GM19328 (cell line): ENCODE data around the gene CCS.
"Not testable (repeated sequence)": the region's sequence is repeated elsewhere in the genome, so short reads cannot be mapped to it uniquely, and the experiment has no call there.

Source experiments
- ATAC-seq: cut with Tn5 transposase; IDR thresholded peaks from one replicate; pipeline ENCODE4 v1.9.1; 2021; ENCODE audit warnings: mild to moderate bottlenecking, moderate library complexity; ENCODE audit not compliant: unreplicated experiment

Gene CCS, protein sequence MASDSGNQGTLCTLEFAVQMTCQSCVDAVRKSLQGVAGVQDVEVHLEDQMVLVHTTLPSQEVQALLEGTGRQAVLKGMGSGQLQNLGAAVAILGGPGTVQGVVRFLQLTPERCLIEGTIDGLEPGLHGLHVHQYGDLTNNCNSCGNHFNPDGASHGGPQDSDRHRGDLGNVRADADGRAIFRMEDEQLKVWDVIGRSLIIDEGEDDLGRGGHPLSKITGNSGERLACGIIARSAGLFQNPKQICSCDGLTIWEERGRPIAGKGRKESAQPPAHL

DNA sequence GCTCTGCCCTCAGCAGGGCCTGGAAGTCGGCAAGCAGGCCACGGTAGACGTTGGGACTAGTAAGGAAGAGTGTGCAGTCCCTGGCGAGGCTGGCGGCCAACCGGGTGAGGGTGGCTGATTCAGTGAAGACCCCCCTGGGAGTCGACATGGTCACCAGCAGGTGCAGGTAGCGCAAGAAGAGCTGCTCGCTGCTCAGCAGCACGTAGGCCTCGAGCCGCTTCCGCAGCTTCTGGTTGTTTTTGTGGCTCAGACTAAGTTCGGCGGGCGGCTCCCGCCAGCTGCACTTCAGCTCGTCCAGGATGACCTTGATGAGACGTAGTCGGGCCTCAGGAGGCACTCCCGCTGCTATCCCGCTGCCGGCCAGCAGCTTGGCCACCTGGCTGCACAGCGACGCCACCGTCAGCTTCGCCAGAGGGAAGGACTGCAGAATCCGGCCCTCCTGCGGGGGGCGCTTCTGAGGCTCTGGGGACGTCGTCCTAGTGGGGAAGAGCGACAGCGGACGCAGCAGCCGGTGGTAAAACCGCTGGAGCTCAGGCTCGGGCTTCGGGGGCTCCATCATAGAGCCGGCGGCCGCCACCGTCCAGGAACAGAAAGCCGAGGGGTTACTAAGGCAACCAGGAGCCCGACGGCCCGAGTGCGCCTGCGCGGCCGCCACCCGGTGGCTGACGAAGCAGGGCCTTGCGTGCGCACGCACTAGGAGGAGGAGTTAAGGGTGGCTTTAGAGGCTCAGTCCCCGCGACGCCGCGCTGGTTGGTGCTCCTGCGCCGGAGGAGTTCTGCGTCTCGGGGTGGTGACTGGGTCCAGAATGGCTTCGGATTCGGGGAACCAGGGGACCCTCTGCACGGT lies at the start of gene CCS, which contains the start of gene CCDC87:
Gene CCS (plus strand): TSS at position 729 of the 846 bp plus-strand sequence. CDS start 77 bp downstream, at position 806.
Gene CCDC87 (minus strand): TSS at position 607 of the 846 bp plus-strand sequence. CDS start 48 bp downstream, at position 559.
- peak; percentile 95 for ATAC-seq

DNA sequence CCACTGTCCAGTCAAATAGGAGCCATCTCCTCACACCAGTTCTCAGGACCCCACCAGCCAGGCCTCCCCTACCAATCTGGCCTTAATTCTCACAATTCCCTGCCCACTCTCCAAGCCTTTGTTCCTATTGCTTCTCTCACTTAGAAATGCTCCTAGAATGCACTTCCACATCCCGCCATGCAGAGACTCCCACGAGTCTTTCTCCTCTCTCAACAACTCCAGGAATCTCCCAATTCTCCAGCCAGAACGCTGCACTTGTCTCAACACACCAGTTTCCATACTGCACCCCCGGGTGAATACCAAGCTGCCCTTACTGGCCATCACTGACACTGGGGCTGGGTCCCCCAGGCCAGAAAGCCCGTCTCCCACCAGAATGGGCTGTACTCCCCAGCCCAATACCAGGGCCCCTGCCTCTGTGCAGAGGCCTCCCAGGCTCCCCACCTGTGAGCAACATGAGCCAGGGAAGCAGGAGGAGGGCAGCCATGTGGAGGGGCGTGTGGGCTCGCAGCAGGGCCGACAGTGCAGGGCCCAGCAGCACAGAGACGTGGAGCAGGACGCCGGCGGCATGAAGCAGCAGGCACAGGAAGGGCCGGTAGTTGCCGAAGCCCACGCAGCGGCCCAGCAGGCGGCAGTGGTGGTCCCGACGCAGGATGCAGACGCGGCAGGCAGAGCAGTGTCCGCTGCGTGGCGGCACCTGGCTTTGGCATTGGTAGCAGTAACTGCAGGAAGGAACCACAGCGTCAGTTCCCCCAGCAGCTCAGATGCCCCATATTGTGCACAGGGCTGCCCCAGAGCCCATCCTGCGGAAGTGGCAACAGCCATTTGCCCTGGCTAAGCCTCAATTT lies 49.5 kb upstream of the CCS start:
- ATAC-seq, result no peak

DNA sequence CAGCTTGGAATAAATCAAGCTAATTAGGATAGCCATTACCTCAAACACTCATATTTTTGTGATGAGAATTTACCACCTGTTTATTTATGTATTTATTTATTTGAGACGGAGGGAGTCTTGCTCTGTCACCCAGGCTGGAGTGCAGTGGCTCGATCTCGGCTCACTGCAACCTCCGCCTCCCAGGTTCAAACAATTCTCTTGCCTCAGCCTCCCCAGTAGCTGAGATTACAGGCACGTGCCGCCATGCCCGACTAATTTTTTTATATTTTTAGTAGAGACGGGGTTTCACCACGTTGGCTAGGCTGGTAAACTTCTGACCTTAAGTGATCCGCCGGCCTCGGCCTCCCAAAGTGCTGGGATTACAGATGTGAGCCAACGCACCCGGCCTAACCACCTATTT lies 48.0 kb upstream of the CCS start:
- not testable (repeated sequence) for ATAC-seq

DNA sequence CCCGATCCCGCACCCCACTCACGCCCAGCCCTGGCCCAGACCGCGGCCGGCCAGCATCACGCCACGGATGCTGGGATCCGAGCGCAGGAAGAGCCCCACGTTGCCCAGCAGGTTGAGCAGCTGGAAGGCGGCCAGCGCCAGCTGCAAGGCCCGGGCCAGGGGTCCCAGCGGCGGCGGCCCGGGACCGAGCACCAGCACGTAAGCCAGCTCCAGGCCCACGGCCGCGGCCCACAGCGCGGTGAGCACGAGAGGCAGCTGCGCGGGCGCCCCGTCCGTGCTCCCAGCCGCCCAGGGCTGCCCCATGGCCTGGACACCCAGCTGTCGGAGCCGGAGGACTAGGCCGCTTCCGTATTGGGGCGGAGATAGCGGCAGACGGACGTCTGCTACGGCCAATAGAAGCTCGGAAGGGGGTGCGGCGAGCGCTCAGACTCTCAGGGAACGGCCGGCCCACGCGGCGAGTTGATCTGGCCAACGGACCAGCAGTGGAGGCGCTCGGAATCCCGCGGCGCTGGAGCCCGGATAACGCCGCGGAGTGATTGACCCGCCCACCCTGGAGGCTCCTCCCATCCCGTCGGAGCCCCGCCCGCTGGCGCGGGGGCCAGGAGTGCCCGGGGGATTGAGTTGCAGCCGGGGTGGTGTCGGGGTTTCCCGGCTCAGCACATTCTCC lies 47.2 kb upstream of the CCS start, which contains the start of gene ZDHHC24:
Gene ZDHHC24 (minus strand): TSS at position 348 of the 667 bp plus-strand sequence. CDS start 45 bp downstream, at position 303.
- peak; percentile 79 for ATAC-seq

DNA sequence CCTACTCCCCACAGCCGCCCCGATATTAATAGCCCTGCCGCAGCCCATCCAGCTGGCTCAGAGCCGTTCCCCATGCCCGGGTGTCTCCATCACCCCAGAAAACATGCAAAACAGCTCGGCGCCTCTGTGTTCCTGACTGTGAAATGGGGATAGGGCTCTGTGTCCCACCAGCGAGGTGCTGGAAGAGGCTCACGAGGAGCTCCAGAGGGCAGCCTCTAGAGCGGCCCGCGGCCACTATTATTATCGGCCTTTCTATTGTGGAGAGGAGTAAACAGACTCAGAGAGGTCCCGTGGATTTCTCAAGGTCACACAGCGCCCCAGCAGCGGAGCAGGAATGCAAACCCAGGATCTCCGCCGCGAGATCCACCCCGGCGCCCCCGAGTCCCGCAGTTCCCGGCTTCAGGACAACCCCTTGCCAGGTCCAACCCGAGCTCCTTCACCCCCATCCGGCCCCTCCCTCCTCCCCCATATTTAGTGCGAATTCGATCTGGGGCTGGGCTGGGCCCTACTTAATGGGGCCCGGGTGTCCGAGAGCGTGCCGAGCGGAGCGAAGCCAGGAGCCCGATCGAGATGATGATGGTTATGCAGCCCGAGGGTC lies 46.5 kb upstream of the CCS start, which contains the start of gene ACTN3:
Gene ACTN3 (plus strand): TSS at position 536 of the 598 bp plus-strand sequence. CDS start 35 bp downstream, at position 571.
- no peak for ATAC-seq

DNA sequence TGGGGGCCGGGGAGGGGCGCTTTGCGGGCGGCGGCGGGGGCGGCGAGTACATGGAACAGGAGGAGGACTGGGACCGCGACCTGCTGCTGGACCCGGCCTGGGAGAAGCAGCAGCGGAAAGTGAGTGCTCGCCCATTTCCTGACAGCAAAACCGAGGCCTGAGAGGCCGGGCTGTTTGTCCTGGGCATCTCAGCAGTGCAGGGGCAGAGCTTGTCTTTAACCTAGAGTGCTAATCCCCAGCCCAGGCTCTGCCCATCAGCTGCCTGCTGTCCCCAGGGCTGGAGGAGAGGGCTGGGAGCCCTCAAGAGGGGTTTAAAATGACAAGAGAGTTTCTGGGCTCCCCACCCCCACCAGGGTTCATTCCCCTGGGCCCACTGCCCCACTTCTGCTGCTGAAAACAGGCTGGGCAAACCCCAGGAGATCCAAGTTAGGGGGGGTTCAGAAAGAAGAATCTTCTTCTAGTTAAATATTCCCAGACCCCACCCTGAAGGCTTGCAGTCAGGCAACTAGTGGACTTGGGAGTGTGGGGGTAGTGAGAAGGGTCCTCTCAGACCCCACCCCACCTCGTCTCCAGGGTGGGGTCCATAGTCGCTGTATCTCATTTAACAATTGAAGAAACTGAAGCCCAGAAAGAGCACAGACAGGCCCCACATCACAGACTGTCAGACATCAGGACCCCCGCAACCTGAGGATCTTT lies 45.9 kb upstream of the CCS start:
- ATAC-seq, result no peak

DNA sequence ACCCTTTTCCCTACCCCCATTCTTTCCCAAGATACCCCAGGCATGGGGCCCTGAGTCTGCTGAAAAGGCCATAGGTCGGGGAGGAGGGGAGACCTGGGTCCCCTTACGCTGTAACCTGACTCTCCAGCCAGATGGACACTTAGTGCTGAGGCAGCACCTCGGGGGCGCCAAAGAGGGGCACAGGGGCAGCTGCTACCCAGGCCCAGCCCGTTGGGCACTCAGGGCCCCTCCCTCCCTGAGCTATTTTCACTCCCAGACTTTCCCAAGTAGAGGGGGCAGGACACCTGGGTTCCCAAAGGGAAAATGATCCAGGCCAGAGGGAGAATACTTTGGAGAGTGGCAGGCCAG lies 45.3 kb upstream of the CCS start:
- ATAC-seq, result no peak

DNA sequence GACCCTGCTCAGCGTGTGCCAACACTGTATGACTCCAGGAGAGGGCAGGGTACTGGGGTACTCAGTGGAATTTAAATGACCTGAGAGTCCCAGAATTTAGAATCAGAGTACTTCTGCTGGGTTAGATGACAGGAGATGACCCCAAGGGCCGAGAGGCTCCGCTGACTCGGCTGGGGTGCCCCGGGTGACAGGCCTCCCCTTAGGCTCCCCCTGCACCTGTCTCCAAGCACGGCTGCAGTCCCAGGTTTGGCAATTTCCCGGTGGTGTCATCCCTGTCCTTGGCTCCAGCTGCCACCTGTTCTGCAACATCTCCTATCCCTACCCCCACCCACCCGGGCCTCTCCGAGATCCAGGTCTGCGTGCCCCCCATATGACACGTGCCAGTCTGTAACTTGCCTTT lies 44.9 kb upstream of the CCS start:
- no peak for ATAC-seq

DNA sequence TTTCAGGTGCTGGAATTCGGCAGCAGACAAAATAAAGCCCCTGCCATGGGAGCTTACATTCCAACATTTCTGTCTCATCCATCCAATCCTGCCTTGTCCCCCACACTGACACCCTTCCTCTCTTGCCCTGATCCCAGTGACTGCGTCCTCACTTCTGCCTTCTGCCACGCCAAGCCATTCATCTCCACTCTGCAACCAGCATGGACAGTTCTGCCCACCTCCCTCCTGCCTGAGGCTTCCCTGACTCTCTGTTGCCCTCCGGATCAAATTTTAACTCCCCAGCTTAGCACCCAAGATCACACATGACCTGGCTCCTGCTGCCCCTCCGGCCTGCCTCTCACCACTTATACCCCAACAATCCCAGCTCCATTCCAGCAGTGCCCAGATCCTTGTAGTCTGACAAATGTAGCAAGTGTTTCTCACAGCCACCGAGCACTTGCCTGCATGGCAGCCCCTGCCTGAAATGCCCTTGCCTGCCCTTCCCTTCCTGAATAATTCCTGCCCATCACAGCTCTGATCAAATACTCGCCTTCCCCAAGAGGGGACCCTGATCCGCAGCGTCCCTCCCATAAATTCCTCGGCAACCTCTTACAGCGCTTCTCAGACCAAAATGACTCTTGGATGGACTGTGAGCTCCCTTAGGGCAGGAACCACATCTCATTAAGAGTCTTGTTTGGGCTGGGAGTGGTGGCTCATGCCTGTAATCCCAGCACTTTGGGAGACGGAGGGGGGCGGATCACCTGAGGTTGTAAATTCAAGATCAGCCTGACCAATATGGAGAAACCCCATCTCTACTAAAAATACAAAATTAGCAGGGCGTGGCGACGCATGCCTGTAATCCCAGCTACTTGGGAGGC lies 44.0 kb upstream of the CCS start:
- ATAC-seq, result no peak

DNA sequence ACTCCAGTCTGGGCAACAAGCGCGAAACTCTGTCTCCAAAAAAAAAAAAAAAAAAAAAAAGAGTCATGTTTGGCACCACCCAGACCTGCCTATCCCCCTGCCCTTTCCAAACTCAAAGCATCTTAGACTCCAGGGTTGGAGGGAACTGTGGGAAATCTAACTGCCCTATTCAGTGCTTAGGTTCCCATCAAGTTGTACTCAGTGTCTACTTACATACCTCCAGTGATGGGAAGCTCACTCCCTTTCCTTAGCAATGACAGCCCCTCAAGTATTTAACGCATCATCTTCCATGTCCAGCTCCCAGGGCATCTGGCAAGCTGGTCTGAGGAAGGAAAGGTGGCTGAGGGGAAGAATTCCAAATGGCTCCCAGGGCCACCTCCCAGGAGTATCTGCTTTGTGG lies 43.3 kb upstream of the CCS start:
- ATAC-seq, result no peak

DNA sequence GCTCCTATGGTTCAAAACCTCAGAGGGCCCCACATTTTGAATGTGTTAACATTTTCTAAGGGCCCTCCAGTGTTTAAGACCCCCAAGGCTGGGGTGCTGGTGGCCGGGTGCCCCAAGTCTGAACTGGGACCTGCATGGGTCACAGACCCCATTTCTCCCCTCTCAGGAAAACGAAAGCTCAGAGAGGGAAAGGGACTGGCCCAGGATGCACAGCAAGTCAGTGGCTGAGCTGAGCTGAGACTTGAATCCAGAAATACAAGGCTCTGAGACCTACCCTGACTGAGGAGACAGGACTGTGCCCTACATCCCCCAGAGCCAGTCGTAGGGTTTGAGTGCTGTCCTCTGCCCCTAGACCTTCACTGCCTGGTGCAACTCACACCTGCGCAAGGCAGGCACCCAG lies 42.1 kb upstream of the CCS start:
- no peak for ATAC-seq

DNA sequence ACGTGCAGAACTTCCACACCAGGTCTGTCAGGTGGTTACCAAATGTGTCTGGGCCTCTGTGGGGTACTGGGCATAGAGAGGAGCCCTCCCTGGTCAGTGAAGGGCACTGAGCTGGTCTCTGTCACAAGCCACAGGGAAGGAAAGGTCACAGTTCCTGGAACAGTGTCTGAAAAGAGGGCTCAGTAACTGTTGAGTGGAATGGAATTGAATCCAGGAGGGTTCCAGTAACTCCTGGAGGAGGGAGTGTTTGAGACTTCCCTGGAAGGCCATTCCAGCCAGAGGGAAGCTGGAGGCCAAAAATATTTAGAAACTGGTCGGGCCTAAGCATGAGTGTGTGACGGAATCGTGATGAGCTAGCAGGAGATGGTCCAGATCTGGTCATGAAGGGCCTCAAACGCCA lies 38.4 kb upstream of the CCS start:
- no peak for ATAC-seq

DNA sequence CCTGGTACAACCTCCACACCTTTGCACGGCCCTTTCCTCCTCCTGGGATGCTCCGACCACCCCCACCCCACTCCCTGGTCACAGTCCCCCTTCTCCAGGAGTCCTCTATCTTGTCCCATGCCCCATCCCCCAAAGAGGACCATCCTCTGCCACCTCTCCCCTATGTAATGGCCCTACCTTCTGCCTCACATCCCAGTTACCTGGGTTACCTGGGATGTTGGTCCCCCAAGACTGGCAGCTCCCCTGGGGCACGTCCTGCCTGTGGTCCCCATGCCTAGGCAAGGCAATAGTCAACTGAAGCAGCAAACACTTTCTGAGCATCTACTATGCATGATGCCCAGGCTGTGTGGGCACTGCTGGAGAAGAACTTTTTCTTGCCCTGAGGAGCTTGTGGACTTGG lies 37.6 kb upstream of the CCS start:
- no peak for ATAC-seq

DNA sequence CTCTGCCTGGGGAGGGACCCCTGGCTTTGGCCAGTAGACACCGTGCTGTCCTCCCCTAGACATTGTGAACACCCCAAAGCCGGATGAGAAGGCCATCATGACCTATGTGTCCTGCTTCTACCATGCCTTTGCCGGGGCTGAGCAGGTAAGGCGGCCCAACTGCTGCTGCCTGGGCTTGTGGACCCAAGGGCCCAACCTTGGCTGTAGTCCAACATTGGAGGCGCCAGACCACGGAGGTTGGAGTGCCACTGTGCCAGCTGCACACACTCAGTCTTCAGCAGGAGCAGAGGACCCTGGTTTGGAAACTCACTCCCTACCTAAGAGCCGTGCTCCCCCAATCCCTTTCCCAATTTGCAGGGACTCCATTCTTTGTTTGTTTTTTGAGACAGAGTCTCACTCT lies 36.9 kb upstream of the CCS start:
- ATAC-seq, result no peak

DNA sequence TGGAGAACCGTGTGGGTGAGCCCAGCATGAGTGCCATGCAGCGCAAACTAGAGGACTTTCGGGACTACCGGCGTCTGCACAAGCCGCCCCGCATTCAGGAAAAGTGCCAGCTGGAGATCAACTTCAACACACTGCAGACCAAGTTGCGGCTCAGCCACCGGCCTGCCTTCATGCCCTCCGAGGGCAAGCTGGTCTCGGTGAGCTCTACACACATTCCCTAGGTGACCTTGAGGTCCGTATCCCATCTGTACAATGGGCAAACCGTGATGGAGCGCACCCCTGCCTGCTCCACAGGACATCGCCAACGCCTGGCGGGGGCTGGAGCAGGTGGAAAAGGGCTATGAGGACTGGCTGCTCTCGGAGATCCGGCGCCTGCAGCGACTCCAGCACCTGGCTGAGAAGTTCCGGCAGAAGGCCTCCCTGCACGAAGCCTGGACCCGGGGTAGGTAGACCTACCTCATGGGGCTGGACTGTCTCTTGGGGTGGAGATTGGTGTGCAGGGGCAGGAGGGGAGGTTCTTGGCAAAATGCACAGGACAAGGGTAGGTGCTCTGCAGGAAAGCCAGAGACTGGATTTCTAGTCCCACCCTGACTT lies 35.2 kb upstream of the CCS start:
- no peak for ATAC-seq

DNA sequence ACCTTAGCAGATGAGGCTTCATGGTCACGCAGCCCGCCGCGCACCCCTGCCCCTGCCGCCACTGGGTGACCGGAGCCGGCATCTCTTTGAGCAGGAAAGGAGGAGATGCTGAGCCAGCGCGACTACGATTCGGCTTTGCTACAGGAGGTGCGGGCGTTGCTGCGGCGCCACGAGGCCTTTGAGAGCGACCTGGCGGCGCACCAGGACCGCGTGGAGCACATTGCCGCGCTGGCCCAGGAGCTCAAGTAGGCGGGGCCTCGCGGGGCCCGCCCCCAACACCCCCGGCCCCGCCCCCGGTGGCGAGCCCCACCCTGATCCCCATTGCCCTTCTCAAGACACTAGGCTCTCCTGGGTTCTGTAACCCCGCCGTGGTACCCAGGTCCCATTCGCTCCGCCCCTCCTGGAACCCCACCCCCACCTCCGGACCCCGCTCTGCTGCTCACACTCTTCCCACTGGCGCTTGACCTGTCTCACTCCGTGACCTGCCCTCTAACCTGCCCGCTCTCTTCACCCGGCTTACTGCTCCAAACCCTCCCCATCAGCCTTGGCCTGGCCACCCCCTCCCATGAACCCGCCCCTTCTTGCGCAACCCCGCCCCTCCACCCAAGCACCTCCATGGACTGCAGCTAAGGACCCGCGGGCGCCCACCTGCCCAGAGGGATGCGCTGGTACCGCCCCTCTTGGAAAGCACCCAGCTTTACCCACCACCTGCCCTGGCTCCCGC lies 33.7 kb upstream of the CCS start:
- no peak for ATAC-seq

DNA sequence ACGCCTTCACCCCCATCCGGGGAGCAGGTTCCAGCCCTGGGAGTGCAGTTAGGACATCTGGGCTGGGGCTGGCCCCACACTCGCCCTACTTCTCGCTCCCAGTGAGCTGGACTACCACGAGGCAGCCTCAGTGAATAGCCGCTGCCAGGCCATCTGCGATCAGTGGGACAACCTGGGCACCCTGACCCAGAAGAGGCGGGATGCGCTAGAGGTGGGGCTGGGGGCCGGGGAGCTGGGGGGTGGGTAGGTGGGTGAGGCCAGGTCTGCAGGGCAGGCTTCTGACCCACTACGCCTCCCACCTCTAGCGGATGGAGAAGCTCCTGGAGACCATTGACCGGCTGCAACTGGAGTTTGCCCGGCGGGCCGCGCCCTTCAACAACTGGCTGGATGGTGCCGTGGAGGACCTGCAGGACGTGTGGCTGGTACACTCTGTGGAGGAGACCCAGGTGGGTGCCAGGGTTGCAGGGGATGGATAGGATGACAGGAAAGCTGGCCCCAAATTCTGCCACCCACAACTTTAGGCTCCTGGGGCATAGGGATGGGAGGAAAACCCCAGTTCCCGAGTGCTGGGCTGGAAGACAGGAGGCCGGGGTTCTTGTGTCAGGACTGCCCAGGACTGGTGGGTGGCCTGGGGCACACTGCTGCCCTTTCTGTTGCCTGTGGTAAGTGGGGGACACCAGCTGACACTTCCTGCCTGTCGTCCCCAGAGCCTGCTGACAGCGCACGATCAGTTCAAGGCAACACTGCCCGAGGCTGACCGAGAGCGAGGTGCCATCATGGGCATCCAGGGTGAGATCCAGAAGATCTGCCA lies 32.9 kb upstream of the CCS start:
- no peak for ATAC-seq
